Measurements from ENCODE around the gene DENND2D.

Gene DENND2D

GRCh38 chr1:111139956-111140679 lies 60.3 kb downstream of the DENND2D start, which contains the start of the genes CEPT1 and DRAM2:
Gene CEPT1 (plus strand): TSS chr1:111140223. CDS start chr1:111147715, 7,492 bp downstream.
Gene DRAM2 (minus strand): TSS chr1:111140093. CDS start chr1:111131554, 8,539 bp downstream.
- DNase-seq (ENCODE audit: low read depth in 1 of 2, low spot score in 1 of 2): peak; percentile 75 to 89

GRCh38 chr1:111139324-111139955 lies 61.0 kb downstream of the DENND2D start:
- DNase-seq (ENCODE audit: low read depth in 1 of 2, low spot score in 1 of 2): peak; percentile 15 to 35

Data from activated CD4-positive, alpha-beta T cell treated with anti-CD3 and anti-CD28 coated beads, Interleukin-2, amount 50 U/mL, for 24 hours (primary cell).